ENCODE measurements around the gene ATP5MC2.

DNA sequence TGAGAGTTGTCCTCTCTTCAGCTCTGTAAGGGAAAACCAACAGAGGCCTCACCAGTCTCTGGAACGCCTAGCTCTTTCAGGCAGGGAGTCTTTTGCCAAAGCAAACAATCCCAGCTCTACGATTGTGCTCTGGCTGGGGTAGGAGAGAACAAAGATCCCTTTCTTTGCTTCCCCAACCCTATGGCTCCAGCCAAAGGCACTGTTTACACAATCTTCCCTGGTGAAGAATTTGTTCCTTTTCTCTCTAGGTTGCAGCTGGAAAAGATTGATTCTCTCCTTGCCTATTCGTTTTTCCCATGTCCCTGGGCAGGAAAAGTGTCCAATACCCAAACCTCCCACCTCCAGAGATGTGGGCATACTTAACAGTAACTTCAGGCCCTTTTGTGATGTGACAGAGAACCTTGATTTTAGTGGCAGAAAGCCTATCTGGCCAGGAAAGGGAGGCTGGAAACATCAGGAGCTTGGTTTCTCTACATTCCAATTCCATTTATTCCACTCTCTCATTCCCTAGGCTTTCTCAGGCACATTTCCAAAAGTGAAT, 16.8 kb downstream of the ATP5MC2 start:
- TF ChIP-seq, protein P1, sequence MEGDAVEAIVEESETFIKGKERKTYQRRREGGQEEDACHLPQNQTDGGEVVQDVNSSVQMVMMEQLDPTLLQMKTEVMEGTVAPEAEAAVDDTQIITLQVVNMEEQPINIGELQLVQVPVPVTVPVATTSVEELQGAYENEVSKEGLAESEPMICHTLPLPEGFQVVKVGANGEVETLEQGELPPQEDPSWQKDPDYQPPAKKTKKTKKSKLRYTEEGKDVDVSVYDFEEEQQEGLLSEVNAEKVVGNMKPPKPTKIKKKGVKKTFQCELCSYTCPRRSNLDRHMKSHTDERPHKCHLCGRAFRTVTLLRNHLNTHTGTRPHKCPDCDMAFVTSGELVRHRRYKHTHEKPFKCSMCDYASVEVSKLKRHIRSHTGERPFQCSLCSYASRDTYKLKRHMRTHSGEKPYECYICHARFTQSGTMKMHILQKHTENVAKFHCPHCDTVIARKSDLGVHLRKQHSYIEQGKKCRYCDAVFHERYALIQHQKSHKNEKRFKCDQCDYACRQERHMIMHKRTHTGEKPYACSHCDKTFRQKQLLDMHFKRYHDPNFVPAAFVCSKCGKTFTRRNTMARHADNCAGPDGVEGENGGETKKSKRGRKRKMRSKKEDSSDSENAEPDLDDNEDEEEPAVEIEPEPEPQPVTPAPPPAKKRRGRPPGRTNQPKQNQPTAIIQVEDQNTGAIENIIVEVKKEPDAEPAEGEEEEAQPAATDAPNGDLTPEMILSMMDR (IDR thresholded peaks at IDR 0.05; ENCODE audit: insufficient read depth, low read length, poor library complexity, severe bottlenecking) = no peak
- no peak for TF ChIP-seq EZH2phosphoT487 (conservative IDR thresholded peaks at IDR 0.05; ENCODE audit: low read length)

All from SU-DHL-6 (cell line).